SK-N-SH (cell line): Measurements from ENCODE around the gene BORCS6.

Source experiments
- CTCF ChIP-seq: fragments of 200-600 bp; sonication (generic); IDR thresholded peaks from 2 replicates; pipeline ENCODE4 v1.6.1; 2017; ENCODE audit warnings: antibody characterized with exemption, mild to moderate bottlenecking, moderate library complexity
- GATA2 ChIP-seq: sonication (generic); formaldehyde crosslinking; IDR thresholded peaks from 2 replicates; pipeline ENCODE4 v1.5.0; 2020; ENCODE audit warnings: mild to moderate bottlenecking, missing genetic modification reagents
- RAD21 ChIP-seq: IDR thresholded peaks from 2 replicates; pipeline ENCODE4 v1.6.1; 2012; ENCODE audit warnings: mild to moderate bottlenecking, low read length
- REST ChIP-seq: IDR thresholded peaks from 2 replicates; pipeline ENCODE4 v1.6.1; 2012; ENCODE audit warnings: mild to moderate bottlenecking, low read depth, low read length, moderate library complexity
- USF1 ChIP-seq: IDR thresholded peaks from 2 replicates; pipeline ENCODE4 v1.4.0; 2012; ENCODE audit warnings: low read depth, borderline replicate concordance

GRCh38 chr17:8185582-8186445, 4.2 kb downstream of the BORCS6 start:
- TF ChIP-seq RAD21 (no peak), REST (no peak), CTCF (no peak), GATA2 (CRISPR knock-in tag) (no peak), USF1 (no peak)
